ENCODE results near the gene FAM219B. TPM values are rescaled to one million over a fixed set of nuclear protein-coding genes. Genes with fewer than 3 reads are reported as not detected.
A peak's percentile ranks its signal among the peaks of the same experiment; 100 is the strongest.

Gene FAM219B
- total and polyA plus RNA-seq, 10 of the 15 experiments (the other 5 are each of a cell fraction or from before 2014, with no cell fraction given) = 7.6 to 53.2 (median 29.4) TPM

DNA sequence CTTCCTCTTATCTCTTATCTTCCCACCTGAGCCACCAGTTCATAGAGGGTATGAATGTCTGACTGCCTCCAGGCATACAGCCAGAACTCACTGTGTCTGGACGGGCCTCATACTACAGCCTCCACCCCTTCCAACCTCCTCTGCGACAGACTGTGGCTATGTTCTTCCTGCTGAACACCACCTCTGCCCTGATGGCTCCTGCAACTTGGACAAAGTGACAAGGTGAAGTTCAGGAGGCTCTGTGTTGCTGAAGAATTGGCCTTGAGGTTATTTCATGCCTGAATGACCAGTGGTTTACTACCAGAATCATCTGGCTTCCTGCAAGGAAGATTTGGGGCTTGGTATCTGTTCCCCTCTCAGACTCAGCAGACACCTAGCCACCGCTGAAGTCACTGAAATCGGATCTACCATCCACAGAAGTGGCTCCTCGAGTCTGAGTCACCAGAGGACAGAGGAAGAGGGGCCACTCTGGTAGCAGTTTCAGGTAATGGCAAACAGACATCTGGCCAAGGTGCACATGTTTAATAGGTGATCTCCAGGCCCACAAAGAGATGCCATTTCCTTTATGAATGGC, 49.5 kb downstream of the FAM219B start (continued):
- TF ChIP-seq, protein P1, sequence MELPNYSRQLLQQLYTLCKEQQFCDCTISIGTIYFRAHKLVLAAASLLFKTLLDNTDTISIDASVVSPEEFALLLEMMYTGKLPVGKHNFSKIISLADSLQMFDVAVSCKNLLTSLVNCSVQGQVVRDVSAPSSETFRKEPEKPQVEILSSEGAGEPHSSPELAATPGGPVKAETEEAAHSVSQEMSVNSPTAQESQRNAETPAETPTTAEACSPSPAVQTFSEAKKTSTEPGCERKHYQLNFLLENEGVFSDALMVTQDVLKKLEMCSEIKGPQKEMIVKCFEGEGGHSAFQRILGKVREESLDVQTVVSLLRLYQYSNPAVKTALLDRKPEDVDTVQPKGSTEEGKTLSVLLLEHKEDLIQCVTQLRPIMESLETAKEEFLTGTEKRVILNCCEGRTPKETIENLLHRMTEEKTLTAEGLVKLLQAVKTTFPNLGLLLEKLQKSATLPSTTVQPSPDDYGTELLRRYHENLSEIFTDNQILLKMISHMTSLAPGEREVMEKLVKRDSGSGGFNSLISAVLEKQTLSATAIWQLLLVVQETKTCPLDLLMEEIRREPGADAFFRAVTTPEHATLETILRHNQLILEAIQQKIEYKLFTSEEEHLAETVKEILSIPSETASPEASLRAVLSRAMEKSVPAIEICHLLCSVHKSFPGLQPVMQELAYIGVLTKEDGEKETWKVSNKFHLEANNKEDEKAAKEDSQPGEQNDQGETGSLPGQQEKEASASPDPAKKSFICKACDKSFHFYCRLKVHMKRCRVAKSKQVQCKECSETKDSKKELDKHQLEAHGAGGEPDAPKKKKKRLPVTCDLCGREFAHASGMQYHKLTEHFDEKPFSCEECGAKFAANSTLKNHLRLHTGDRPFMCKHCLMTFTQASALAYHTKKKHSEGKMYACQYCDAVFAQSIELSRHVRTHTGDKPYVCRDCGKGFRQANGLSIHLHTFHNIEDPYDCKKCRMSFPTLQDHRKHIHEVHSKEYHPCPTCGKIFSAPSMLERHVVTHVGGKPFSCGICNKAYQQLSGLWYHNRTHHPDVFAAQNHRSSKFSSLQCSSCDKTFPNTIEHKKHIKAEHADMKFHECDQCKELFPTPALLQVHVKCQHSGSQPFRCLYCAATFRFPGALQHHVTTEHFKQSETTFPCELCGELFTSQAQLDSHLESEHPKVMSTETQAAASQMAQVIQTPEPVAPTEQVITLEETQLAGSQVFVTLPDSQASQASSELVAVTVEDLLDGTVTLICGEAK (IDR thresholded peaks at IDR 0.05; ENCODE audit: borderline replicate concordance) = no peak
- TF ChIP-seq, protein P2, sequence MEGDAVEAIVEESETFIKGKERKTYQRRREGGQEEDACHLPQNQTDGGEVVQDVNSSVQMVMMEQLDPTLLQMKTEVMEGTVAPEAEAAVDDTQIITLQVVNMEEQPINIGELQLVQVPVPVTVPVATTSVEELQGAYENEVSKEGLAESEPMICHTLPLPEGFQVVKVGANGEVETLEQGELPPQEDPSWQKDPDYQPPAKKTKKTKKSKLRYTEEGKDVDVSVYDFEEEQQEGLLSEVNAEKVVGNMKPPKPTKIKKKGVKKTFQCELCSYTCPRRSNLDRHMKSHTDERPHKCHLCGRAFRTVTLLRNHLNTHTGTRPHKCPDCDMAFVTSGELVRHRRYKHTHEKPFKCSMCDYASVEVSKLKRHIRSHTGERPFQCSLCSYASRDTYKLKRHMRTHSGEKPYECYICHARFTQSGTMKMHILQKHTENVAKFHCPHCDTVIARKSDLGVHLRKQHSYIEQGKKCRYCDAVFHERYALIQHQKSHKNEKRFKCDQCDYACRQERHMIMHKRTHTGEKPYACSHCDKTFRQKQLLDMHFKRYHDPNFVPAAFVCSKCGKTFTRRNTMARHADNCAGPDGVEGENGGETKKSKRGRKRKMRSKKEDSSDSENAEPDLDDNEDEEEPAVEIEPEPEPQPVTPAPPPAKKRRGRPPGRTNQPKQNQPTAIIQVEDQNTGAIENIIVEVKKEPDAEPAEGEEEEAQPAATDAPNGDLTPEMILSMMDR (IDR thresholded peaks at IDR 0.05 in 2 of 3, conservative IDR thresholded peaks at IDR 0.05 in 1 of 3; ENCODE audit: control insufficient read depth in 2 of 3, extremely low read depth in 1 of 3, insufficient read depth in 1 of 3, low read depth in 3 of 3, low read length in 3 of 3) = no peak
- no peak for TF ChIP-seq POU2F2 (IDR thresholded peaks at IDR 0.05; ENCODE audit: borderline replicate concordance, low read depth, low read length)
- no peak for TF ChIP-seq SIX5 (IDR thresholded peaks at IDR 0.05; ENCODE audit: low read depth, low read length, severe bottlenecking)
- TF ChIP-seq FOXM1 (IDR thresholded peaks at IDR 0.05; ENCODE audit: low read depth, low read length) = no peak
- TF ChIP-seq HCFC1 (IDR thresholded peaks at IDR 0.05; ENCODE audit: low read length) = no peak
- no peak; the same call in 1 of the 2 replicates for TF ChIP-seq MTA2 (IDR thresholded peaks at IDR 0.05; ENCODE audit: low read depth)
- no peak for TF ChIP-seq EP300 (IDR thresholded peaks at IDR 0.05; ENCODE audit: borderline replicate concordance in 1 of 2, control insufficient read depth in 1 of 2, low read depth in 2 of 2, low read length in 2 of 2)
- TF ChIP-seq, protein P3, sequence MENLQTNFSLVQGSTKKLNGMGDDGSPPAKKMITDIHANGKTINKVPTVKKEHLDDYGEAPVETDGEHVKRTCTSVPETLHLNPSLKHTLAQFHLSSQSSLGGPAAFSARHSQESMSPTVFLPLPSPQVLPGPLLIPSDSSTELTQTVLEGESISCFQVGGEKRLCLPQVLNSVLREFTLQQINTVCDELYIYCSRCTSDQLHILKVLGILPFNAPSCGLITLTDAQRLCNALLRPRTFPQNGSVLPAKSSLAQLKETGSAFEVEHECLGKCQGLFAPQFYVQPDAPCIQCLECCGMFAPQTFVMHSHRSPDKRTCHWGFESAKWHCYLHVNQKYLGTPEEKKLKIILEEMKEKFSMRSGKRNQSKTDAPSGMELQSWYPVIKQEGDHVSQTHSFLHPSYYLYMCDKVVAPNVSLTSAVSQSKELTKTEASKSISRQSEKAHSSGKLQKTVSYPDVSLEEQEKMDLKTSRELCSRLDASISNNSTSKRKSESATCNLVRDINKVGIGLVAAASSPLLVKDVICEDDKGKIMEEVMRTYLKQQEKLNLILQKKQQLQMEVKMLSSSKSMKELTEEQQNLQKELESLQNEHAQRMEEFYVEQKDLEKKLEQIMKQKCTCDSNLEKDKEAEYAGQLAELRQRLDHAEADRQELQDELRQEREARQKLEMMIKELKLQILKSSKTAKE (IDR thresholded peaks at IDR 0.05; ENCODE audit: low read depth, poor library complexity, severe bottlenecking) = peak; percentile 45
- no peak for TF ChIP-seq WRNIP1 (IDR thresholded peaks at IDR 0.05; ENCODE audit: borderline replicate concordance, low read depth, low read length)
- no peak for TF ChIP-seq BMI1 (IDR thresholded peaks at IDR 0.05; ENCODE audit: borderline replicate concordance)
- no peak for TF ChIP-seq MXI1 (IDR thresholded peaks at IDR 0.05; ENCODE audit: low read depth, low read length)
- TF ChIP-seq YY1 (IDR thresholded peaks at IDR 0.05; ENCODE audit: low read depth, low read length) = peak; percentile 22; the same call in 1 of the 2 replicates
- 0 out of 2 replicates have a peak, but pooled peaks have one; percentile 10 for TF ChIP-seq SMC3 (IDR thresholded peaks at IDR 0.05; ENCODE audit: borderline replicate concordance, low read length)
- TF ChIP-seq EED (IDR thresholded peaks at IDR 0.05; ENCODE audit: low read depth) = peak; percentile 92
- no peak; the same call in 1 of the 2 replicates for TF ChIP-seq POLR2AphosphoS5 (IDR thresholded peaks at IDR 0.05; ENCODE audit: low read length)
- no peak; the same call in 1 of the 2 replicates for TF ChIP-seq PML (IDR thresholded peaks at IDR 0.05; ENCODE audit: low read length)
- peak; percentile 71 for TF ChIP-seq IKZF2 (IDR thresholded peaks at IDR 0.05)
- peak; percentile 23; the same call in 1 of the 2 replicates for TF ChIP-seq ATF7 (IDR thresholded peaks at IDR 0.05; ENCODE audit: low read depth)
- no peak for TF ChIP-seq NRF1 (conservative IDR thresholded peaks at IDR 0.05; ENCODE audit: low read depth, low read length)
- TF ChIP-seq RFX5 (IDR thresholded peaks at IDR 0.05; ENCODE audit: low read depth, low read length) = no peak
- TF ChIP-seq CHD2 (IDR thresholded peaks at IDR 0.05; ENCODE audit: borderline replicate concordance, low read depth, low read length) = no peak
- TF ChIP-seq CREB1 (IDR thresholded peaks at IDR 0.05; ENCODE audit: low read depth) = no peak
- TF ChIP-seq SREBF1 (IDR thresholded peaks at IDR 0.05; ENCODE audit: low read length) = no peak

Data from GM12878 (cell line).